Suprapubic skin (tissue), 4 donors: ENCODE measurements around the gene CDH4.

ENCODE experiments used
- POLR2A ChIP-seq, 2 donors: fragments of 450-650 bp; IDR thresholded peaks; one replicate each; pipeline ENCODE4 v1.6.1; 2017; ENCODE audit warnings: antibody characterized with exemption in 2 of 2, mild to moderate bottlenecking in 2 of 2, moderate library complexity in 2 of 2
- POLR2AphosphoS5 ChIP-seq, 3 donors: sonication (generic); formaldehyde crosslinking; IDR thresholded peaks; one replicate each; pipeline ENCODE4 v1.6.1; 2017; ENCODE audit warnings: antibody characterized with exemption in 3 of 3
- TF ChIP-seq, protein P1 (sequence below), 2 donors: fragments of 200-600 bp in 1 of 2; fragments of 450-650 bp in 1 of 2; sonication (generic) in 1 of 2; IDR thresholded peaks; one replicate each; pipeline ENCODE4 v1.5.1; 2016 to 2019; ENCODE audit warnings: antibody characterized with exemption in 2 of 2, mild to moderate bottlenecking in 1 of 2, moderate library complexity in 1 of 2

GRCh38 chr20:61499859-61500554 is 247.9 kb downstream of the CDH4 start:
- TF ChIP-seq POLR2AphosphoS5 (IDR thresholded peaks at IDR 0.05) (no peak), POLR2A (IDR thresholded peaks at IDR 0.05) (no peak)
- TF ChIP-seq, protein P1, sequence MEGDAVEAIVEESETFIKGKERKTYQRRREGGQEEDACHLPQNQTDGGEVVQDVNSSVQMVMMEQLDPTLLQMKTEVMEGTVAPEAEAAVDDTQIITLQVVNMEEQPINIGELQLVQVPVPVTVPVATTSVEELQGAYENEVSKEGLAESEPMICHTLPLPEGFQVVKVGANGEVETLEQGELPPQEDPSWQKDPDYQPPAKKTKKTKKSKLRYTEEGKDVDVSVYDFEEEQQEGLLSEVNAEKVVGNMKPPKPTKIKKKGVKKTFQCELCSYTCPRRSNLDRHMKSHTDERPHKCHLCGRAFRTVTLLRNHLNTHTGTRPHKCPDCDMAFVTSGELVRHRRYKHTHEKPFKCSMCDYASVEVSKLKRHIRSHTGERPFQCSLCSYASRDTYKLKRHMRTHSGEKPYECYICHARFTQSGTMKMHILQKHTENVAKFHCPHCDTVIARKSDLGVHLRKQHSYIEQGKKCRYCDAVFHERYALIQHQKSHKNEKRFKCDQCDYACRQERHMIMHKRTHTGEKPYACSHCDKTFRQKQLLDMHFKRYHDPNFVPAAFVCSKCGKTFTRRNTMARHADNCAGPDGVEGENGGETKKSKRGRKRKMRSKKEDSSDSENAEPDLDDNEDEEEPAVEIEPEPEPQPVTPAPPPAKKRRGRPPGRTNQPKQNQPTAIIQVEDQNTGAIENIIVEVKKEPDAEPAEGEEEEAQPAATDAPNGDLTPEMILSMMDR (IDR thresholded peaks at IDR 0.05): no peak
